ENCODE data around the gene DNAAF3.

The DNAAF3 gene

GRCh38 chr19:55153652-55154264 is 12.7 kb downstream of the DNAAF3 start:
- no peak for DNase-seq (ENCODE audit: low spot score)

GRCh38 chr19:55152017-55152416 is 14.4 kb downstream of the DNAAF3 start:
- DNase-seq (ENCODE audit: low spot score): no peak

- no peak for DNase-seq (ENCODE audit: low spot score)
These were observed 17.1 kb downstream of the DNAAF3 start, which contains the start of gene TNNT1 for GRCh38 chr19:55149078-55150003. Gene TNNT1, minus strand, starts transcription at chr19:55149206. Its CDS starts 2,049 bp downstream, at chr19:55147157.

GRCh38 chr19:55147545-55148251 is 18.7 kb downstream of the DNAAF3 start:
- DNase-seq (ENCODE audit: low spot score): no peak

- no peak for DNase-seq (ENCODE audit: low spot score)
These were observed 19.6 kb downstream of the DNAAF3 start for GRCh38 chr19:55146705-55147273.

GRCh38 chr19:55146078-55146704 is 20.2 kb downstream of the DNAAF3 start:
- peak; percentile 70 for DNase-seq (ENCODE audit: low spot score)

GRCh38 chr19:55145232-55145631 is 21.2 kb downstream of the DNAAF3 start:
- no peak for DNase-seq (ENCODE audit: low spot score)

GRCh38 chr19:55141696-55142095 is 24.7 kb downstream of the DNAAF3 start:
- no peak for DNase-seq (ENCODE audit: low spot score)

- no peak for DNase-seq (ENCODE audit: low spot score)
These were observed 28.5 kb downstream of the DNAAF3 start for GRCh38 chr19:55137915-55138314.

- DNase-seq (ENCODE audit: low spot score): no peak
These were observed 29.9 kb downstream of the DNAAF3 start for GRCh38 chr19:55136399-55137102.

- DNase-seq (ENCODE audit: low spot score): no peak
These were observed 31.7 kb downstream of the DNAAF3 start for GRCh38 chr19:55134736-55135135.

- DNase-seq (ENCODE audit: low spot score): no peak
These were observed 32.6 kb downstream of the DNAAF3 start for GRCh38 chr19:55133639-55134444.

- no peak for DNase-seq (ENCODE audit: low spot score)
These were observed 33.8 kb downstream of the DNAAF3 start for GRCh38 chr19:55132453-55133129.

- no peak for DNase-seq (ENCODE audit: low spot score)
These were observed 35.0 kb downstream of the DNAAF3 start for GRCh38 chr19:55131421-55131820.

GRCh38 chr19:55119053-55119452 is 47.4 kb downstream of the DNAAF3 start:
- DNase-seq (ENCODE audit: low spot score): no peak

- no peak for DNase-seq (ENCODE audit: low spot score)
These were observed 47.9 kb downstream of the DNAAF3 start for GRCh38 chr19:55118401-55118991.

GRCh38 chr19:55117663-55118391 is 48.6 kb downstream of the DNAAF3 start:
- peak; percentile 99 for DNase-seq (ENCODE audit: low spot score)

GRCh38 chr19:55116859-55117662 is 49.4 kb downstream of the DNAAF3 start, which contains the start of gene PPP1R12C:
Gene PPP1R12C, minus strand, starts transcription at chr19:55117637. Its CDS starts 94 bp downstream, at chr19:55117543.
- no peak for DNase-seq (ENCODE audit: low spot score)

All from AG08396 (cell line).